ENCODE results near the gene LRP1B. TPM values are rescaled to one million over a fixed set of nuclear protein-coding genes. Genes with fewer than 3 reads are reported as not detected.

LRP1B gene
- polyA plus RNA-seq, 1 of the 3 experiments (the other 2 are of a cell fraction), result 0.28 TPM

DNA sequence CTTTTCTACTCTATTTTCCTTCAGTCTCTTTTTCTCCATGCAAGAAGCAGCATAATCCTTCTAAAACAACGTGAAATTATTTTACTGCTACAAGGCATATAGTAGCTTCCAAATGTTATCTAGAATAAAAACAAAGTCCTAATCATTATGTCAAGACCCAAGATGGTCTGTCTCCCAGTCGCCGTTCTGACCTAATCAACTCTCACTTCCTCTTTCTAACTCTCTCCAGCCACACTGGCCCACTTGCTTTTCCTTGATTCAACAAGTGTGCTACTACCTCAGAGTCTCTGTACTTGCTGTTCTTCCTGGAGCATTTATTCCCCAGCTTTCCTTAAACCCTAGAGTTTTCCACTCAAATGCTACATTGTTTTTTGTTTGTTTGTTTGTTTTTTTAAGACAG is 1491.2 kb downstream of the LRP1B start:
- no peak overlapping the region for H3K9ac ChIP-seq
- TF ChIP-seq NRF1 (IDR thresholded peaks at IDR 0.05; ENCODE audit: low read depth, low read length) (no peak), TAF1 (IDR thresholded peaks at IDR 0.05; ENCODE audit: borderline replicate concordance, low read depth, low read length) (no peak), IRF3 (IDR thresholded peaks at IDR 0.05; ENCODE audit: low read depth, low read length) (no peak), TEAD4 (IDR thresholded peaks at IDR 0.05; ENCODE audit: borderline replicate concordance, insufficient read depth) (no peak), ELF1 (IDR thresholded peaks at IDR 0.05) (no peak)
- TF ChIP-seq, protein P1, sequence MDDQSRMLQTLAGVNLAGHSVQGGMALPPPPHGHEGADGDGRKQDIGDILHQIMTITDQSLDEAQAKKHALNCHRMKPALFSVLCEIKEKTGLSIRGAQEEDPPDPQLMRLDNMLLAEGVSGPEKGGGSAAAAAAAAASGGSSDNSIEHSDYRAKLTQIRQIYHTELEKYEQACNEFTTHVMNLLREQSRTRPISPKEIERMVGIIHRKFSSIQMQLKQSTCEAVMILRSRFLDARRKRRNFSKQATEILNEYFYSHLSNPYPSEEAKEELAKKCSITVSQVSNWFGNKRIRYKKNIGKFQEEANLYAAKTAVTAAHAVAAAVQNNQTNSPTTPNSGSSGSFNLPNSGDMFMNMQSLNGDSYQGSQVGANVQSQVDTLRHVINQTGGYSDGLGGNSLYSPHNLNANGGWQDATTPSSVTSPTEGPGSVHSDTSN (IDR thresholded peaks at IDR 0.05), result no peak
- no peaks in the 10 kb centered on the region for H4K20me1 ChIP-seq (ENCODE audit: insufficient read depth)
- H3K79me2 ChIP-seq (ENCODE audit: insufficient read depth), result no peaks in the 10 kb centered on the region
- no peaks in the 10 kb centered on the region; a peak in 1 of 4 replicates for H3K4me1 ChIP-seq (ENCODE audit: control insufficient read depth in 1 of 2, insufficient read depth in 2 of 2, low read depth in 1 of 2, low read length in 1 of 2)
- no peaks in the 10 kb centered on the region for H3K9me2 ChIP-seq
- WGBS (ENCODE audit: low lambda C conversion rate), result 93% methylated on average over 3 of the region's 3 CpGs
- no peaks in the 10 kb centered on the region for H3F3A ChIP-seq (replicated peaks; ENCODE audit: insufficient read depth)
- CTCF ChIA-PET, result interaction anchor here (0.7 to 1.5 kb wide), 3 partner anchors 9 to 181 kb away, joined by 3 to 6 read pairs (median 3); no protein-coding TSS in a partner anchor
- H3K27ac ChIP-seq (ENCODE audit: low read depth in 2 of 2, low read length in 1 of 2), result no peak overlapping the region
- no peak for DNase-seq
- no peak overlapping the region for H2AFZ ChIP-seq (ENCODE audit: low read depth)
- no peaks in the 10 kb centered on the region for H3K27me3 ChIP-seq (ENCODE audit: insufficient read depth)
- H3K4me2 ChIP-seq, result no peak overlapping the region
- POLR2A ChIA-PET, result no interaction called here
- no peaks in the 10 kb centered on the region for H3K36me3 ChIP-seq (replicated peaks in 1 of 2; ENCODE audit: control insufficient read depth in 1 of 2, insufficient read depth in 2 of 2, low read length in 1 of 2)
- H3K4me3 ChIP-seq (ENCODE audit: low read depth in 2 of 2, low read length in 1 of 2), result no peak overlapping the region
- H3K9me3 ChIP-seq, result no peaks in the 10 kb centered on the region

DNA sequence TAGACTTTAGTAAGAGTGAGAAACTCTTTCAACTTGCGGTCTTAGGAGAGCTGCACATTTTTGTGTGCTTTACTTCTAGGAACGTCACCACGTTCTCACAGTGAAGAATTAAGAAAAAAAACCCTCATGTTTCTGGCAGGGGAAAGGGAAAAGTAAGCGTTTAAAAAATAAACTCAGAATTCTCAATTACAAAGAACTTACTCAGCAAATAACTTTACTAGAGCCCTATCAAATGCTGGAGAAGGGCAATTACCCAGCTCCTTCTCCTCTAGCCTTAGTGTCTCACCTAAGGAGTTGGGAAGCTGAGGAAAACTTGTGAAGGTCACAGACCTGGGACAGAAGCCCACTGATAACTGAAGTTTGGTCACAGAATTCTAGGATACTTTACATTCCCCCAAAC is 1500.3 kb downstream of the LRP1B start:
- H3K4me2 ChIP-seq, result no peak overlapping the region
- no peaks in the 10 kb centered on the region for H3K79me2 ChIP-seq (ENCODE audit: insufficient read depth)
- TF ChIP-seq GABPA (IDR thresholded peaks at IDR 0.05; ENCODE audit: low read depth) (no peak), SMC3 (IDR thresholded peaks at IDR 0.05; ENCODE audit: low read depth, low read length) (no peak), ELF1 (IDR thresholded peaks at IDR 0.05) (no peak), EZH2phosphoT487 (IDR thresholded peaks at IDR 0.05; ENCODE audit: borderline replicate concordance, low read depth) (no peak), TEAD4 (IDR thresholded peaks at IDR 0.05; ENCODE audit: borderline replicate concordance, insufficient read depth) (no peak), SIN3A (IDR thresholded peaks at IDR 0.05; ENCODE audit: borderline replicate concordance, low read depth, low read length) (no peak)
- TF ChIP-seq, protein P1 (IDR thresholded peaks at IDR 0.05), result no peak
- no peaks in the 10 kb centered on the region for H3K9me2 ChIP-seq
- H3K36me3 ChIP-seq (replicated peaks in 1 of 2; ENCODE audit: control insufficient read depth in 1 of 2, insufficient read depth in 2 of 2, low read length in 1 of 2), result no peaks in the 10 kb centered on the region
- no peak for DNase-seq
- no peak overlapping the region for H3K9ac ChIP-seq
- CTCF ChIA-PET, result interaction anchor here (1.0 to 1.2 kb wide), 2 partner anchors 9 to 13 kb away, joined by 3 to 6 read pairs; no protein-coding TSS in a partner anchor
- no peaks in the 10 kb centered on the region for H3K27me3 ChIP-seq (ENCODE audit: insufficient read depth)
- H3F3A ChIP-seq (replicated peaks; ENCODE audit: insufficient read depth), result no peaks in the 10 kb centered on the region
- POLR2A ChIA-PET, result no interaction called here
- H4K20me1 ChIP-seq (ENCODE audit: insufficient read depth), result no peaks in the 10 kb centered on the region
- H2AFZ ChIP-seq (ENCODE audit: low read depth), result no peak overlapping the region
- 81% methylated on average over 4 of the region's 4 CpGs for WGBS (ENCODE audit: low lambda C conversion rate)
- H3K9me3 ChIP-seq, result no peaks in the 10 kb centered on the region
- H3K4me3 ChIP-seq (ENCODE audit: low read depth in 2 of 2, low read length in 1 of 2), result no peak overlapping the region
- no peak overlapping the region for H3K27ac ChIP-seq (ENCODE audit: low read depth in 2 of 2, low read length in 1 of 2)
- no peaks in the 10 kb centered on the region; a peak in 1 of 4 replicates for H3K4me1 ChIP-seq (ENCODE audit: control insufficient read depth in 1 of 2, insufficient read depth in 2 of 2, low read depth in 1 of 2, low read length in 1 of 2)
